NAMALWA (cell line): ENCODE measurements around the gene CLEC16A.

Experiments
- DNase-seq: peaks from one replicate; pipeline ENCODE4 v3.0.0-alpha.2; 2015; ENCODE audit warnings: low spot score

Gene CLEC16A

DNA sequence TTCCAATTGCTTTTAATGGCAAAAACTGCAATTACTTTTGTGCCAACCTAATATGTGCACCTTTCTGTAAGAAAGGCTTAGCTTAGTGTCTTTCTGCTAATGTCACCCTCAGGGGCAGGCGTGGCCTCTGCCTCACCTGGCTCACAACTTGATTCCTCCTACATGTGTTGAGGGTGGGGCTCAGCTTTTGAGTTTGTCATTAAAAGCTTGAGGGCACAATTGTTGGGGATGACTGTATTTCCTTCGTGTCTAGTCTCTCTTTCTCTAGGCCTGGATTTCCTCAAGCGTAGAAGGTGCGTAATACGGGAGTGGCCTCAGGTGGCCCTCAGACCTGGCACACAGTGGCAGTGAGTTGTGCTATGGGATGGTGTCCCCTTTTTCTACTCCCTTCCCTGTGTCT is 94.4 kb downstream of the CLEC16A start:
- DNase-seq = no peak

DNA sequence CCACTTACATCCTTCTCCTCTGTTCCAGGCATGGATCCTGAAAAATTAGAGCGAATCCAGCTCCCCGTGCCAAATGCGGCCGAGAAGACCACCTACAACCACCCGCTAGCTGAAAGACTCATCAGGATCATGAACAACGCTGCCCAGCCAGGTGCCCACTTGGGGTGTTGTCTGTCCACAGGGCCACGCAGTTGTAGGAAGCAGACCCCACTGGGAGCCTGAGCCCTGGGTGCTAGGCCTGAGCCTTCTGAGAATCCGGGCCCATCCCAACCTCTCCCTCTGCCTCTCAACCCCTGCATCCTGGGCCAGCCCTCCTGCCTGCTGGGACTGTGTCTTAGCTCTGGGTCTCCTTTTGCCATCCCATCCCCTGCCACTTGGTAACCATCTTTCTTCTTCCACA is 95.4 kb downstream of the CLEC16A start:
- no peak for DNase-seq

DNA sequence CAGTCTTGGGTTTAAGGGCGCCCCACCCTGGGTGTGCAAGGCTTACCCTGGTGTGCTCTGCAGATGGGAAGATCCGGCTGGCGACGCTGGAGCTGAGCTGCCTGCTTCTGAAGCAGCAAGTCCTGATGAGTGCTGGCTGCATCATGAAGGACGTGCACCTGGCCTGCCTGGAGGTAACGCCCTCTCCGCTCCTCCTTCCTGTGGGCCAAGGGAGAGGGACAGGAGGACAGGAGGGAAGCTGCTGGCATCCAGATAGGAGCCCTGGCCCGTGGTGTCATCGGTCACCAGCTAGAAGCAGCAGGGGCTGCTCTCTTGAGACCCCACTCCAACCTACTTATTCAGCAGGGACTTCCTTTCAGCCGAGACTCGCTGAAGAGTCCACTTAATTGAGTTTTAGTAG is 97.8 kb downstream of the CLEC16A start:
- DNase-seq = no peak

DNA sequence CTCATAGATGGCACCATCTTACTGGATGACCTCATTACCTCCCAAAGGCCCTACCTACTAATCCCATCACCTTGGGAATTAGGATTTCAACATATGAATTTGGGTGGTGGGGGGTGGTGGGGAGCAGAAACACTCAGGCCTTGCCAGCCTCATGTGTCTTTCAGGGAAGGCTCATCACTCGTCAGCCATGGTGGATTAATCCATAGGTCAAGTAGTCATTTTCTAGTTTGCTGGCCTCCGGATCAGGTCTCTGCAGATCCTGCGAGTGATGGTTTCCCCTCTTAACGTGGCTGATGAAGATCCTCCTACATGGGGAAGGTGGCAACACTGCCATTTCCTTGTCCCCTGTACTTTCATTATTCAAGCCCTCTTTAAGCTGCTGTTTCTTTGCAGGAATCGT is 101.1 kb downstream of the CLEC16A start:
- no peak for DNase-seq

DNA sequence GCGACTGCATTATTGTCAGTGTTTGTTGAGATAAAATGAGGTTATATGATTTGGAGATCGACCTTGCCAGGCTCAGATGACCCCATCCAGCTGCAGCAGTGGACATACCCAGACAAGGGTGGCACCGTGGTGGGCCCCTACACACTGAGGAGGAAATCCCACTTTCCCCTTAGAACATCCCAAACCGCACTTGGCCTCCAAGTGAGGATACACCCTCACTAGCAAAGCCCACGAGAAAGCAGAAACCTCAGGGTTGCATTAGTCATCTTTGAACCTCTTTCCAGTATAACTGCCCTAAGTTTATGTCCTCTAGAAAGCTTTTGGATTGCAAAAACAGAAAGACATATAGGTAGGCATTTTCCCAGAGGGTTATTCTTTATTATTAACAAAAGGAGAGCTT is 101.5 kb downstream of the CLEC16A start:
- no peak for DNase-seq

DNA sequence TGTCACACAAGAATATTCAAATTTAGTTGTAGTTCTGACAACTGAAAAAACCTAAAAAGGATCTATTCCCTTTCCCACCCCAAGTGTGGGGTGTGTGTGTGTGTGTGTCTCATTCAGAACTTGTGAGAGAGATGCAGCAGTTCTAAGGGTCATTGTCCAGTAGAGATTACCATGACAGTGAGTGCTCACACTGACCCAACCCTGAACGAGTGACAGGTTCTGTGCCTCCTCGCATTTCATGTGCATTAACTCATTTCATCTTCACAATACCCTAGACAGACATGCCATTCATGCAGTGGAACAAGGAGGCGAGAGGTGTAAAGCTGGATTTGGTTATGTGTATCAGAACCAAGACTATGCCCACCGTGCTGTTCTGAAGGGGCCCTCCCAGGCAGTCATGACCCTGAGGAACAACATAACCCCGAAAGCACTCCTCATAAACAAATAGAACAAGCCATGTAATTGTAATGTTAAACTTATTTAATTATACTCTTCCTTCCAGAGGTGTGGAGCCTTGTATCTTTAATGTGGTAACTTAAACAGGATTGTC is 102.1 kb downstream of the CLEC16A start:
- DNase-seq = no peak

DNA sequence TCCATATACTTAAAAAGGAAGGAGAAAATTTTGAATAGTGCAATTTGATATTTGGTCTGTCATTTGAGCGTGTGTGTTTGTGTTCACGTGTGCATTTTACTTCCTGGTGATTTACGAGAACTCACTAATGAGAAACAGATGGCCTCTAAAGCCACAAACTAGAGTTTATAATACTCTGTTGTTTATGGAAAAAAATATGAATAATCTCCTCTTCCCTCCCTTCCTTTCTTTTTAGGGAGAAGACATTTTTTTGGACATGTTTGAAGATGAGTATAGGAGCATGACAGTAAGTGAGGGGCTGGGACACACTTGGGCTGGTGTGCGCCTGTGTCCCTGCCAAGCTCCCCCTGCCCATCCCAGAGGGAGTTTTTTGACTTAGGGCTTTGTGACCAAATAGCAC is 102.7 kb downstream of the CLEC16A start:
- DNase-seq = no peak

DNA sequence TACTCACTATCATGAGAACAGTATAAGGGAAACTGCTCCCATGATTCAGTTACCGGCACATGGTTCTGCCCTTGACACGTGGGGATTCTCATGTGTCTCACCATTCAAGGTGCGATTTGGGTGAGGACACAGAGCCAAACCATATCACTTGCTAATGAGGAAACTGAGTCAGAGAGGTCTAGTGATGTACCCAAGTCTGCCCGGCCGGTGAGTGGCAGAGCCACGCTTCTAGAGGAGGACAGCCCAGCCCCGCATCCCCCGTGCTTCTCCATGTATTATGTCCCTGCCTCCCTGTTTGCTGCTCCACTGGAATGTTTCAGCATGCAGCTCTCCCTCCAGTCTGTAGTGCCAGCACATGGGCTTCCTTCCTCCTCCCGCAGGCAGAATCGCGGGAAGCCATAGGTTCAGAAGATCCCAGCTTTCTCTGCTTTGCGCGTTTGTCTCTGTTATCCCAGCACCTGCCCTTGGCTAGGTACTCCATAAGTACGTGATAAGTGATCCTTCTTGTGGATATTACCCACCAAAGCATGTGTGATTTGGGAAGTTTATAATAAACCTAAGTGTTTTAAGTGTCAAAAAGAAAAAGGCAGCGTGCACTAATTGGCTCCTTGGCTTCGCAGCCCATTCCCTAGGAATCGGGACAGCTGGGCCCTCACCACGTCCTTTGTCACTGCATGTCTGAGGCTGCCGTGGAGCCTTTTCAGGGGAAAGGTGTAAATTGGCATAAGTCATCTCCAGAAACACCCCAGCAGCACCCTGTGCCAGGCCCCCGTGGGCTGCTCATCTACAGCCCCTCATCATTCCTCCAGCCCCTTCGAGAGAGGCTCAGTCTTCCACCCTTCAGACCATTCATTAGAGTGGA is 103.8 kb downstream of the CLEC16A start:
- no peak for DNase-seq

DNA sequence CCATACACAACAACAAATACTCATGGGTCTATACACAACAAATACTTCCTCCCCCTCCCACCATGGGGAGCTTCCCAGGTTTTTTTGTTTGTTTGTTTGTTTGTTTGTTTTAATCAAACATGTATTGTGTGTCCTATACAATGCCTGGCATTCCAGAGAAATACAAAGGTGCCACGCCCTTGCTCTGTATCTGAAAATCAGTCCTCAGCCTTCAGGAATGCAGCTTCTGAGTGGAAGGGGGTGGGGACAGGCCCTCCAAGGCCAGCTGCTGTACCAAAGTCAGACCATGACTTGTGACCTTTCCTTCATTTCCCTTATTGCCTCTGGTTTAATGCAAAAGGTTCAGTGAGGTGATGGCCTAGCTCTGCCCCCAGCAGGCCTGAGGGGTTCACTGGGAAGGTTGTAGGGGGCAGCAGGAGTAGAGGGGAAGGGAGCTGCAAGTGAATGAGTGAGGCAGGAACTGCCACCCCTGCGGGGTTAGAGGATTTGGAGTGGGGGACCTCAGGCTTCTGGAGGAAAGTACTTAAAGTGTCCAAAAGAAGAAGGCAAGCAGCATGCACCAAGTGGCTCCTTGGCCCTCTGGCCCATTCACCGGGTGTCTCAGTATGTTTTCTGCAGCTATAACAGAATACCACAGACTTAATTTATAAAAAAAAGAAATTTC is 105.2 kb downstream of the CLEC16A start:
- no peak for DNase-seq

DNA sequence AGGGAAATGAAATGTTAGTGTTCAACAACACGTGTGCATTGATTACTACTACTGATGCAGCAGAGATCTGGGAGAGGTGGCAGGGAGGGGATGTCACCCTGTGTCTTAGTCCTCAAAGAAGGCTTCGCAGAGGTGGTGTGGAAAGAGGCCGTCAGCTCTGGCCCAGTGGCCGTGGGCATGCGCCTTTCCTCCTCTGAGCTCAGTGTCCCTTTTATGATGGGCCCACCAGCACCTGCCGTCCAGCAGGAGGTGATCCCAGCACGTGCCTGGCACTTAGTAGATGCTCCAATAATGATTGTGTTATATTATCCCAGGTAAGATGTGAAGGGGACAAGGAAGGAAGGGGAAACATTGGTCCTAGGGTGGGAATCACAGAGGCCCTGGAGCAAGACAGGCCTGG is 106.2 kb downstream of the CLEC16A start:
- DNase-seq = no peak

DNA sequence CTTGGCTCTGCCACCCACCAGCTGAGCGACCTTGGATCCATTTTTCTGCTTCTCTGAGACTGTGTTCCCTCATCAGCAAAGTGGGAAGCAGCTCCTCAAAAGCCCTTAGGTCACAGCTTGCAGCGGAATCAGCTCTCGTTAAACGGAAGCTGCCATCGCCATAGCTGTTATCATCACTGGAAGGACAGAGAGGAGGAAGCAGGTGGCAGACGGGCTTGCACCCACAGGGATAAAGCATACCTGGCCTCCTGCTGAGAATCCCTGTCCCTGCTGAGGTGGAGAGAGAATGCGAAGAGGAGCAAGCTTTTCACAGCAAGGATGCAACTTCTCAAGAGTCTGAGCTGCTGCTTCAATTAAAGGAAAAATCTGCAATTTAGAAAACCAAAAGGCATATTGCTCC is 106.6 kb downstream of the CLEC16A start:
- DNase-seq = no peak

DNA sequence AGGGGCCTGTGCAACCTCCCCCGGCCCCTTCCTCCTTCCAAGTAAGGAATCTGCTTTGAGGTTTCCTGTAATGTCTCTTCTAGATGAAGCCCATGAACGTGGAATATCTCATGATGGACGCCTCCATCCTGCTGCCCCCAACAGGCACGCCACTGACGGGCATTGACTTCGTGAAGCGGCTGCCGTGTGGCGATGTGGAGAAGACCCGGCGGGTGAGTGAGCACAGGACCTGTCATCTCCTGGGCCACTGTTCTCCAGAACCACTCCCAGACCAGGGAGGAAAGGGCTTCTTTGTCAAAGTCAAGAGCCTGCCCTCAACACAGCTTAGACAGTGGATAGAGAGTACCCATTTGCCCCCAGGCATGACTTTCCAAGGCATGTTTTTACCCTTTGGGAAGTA is 107.1 kb downstream of the CLEC16A start:
- DNase-seq = no peak

DNA sequence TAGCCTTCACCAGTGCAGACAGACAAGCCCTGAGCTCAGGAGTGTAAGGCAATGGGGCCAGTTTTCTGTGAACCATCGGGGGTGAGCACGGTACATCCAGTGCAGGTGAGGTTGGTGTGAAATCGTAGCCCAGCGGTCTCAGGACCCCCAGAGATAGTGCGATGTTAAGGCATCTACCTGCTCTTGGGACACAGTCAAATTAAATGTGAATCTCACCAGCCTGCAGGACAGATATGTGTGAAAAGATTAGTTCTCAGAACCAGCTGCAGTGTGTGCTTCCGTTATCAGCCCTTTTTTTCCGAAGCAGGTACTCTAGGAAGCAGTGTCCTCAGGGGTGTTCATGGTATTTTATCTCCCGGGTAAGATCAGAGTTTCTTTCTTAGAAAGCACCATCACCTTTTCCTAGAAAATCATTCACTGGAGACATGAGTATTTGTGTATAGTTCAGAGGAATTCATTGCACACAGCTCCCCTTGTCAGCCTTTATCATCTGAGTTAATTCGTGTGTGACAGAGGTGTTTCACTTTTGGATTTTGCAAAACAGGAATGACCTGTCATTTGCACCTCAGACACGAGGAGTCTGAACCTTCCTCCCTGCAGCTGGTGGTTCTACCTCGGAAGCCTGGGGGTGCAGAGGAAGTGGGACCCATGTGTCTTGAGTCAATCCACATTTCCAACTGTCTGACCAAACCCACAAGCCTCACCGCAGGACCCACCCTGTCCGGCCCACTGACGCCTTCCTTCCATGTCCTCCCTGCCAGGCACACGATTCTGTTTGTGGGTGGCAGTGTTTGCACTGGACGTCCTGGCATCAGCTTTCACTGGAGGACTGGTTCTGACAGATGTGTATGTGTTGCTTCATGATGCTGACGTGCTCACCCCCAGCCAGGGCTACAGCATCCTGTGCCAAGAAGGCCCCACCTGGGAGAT is 107.8 kb downstream of the CLEC16A start:
- DNase-seq = no peak

DNA sequence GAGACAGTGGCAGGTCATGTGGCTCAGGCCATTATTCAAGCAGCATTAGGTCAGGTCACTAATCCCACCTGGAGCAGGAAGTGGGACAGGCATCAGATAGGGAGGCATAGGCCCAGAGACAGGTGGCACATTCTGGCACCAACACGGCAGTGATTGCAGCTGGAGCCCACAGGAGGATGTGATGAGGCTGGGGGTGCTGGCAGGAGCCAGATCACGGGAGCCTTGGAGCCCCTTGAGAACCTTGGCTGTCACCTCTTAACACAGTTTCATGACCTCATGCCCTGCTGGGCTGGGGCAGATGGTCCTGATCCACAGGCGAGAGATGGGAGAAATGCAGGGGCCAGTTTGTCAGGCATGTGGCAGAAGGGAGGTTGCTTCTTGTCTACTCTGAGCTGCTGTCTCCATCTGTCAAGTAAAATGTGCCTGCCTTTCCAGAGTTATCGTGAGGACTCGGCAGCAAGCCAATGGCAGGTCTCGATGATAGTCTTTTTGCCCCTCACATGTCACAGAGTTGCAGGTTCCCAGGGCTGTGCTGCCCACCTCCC is 109.6 kb downstream of the CLEC16A start:
- no peak for DNase-seq

DNA sequence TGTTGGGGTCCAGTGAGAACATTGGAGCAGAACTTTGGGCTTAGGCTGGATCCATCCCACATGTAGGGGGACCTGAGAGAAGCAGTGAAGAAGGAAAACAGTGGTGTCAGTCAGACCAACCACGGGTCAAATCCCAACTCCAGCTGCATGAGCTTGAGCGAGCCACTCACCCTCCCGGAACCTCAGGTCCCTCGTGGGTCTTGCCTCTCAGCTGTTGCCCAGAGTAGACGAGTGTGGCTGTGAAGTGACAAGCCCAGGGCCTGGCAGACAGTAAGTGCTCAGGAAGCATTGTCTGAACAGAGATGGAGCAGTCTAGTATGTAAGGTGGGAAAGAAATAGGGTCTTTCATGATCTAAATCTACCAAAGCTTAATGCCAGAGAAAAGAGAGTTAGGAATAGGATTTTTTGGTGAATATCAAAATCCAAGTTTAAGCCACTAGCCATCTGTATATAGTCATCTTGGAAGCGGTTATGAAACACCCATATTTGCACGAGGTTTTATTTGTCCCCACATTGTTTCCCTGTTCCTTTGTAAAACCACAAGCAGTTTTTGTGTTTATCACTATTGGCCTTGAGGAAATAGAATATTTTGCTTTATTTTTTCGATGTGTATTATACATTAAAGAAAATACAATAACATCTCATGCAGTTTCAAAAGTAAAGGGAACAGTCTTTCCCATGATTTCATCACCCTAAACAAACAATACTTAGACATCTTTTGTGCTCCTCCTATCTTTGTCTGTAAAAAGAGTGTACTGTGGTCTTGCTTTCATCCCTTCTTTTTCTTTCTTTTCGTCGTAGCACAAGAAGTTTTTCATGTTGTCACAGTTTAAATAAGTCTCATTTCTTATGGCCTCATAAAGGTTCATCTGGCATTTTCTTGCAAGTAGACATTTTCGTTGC is 112.0 kb downstream of the CLEC16A start:
- DNase-seq = no peak

DNA sequence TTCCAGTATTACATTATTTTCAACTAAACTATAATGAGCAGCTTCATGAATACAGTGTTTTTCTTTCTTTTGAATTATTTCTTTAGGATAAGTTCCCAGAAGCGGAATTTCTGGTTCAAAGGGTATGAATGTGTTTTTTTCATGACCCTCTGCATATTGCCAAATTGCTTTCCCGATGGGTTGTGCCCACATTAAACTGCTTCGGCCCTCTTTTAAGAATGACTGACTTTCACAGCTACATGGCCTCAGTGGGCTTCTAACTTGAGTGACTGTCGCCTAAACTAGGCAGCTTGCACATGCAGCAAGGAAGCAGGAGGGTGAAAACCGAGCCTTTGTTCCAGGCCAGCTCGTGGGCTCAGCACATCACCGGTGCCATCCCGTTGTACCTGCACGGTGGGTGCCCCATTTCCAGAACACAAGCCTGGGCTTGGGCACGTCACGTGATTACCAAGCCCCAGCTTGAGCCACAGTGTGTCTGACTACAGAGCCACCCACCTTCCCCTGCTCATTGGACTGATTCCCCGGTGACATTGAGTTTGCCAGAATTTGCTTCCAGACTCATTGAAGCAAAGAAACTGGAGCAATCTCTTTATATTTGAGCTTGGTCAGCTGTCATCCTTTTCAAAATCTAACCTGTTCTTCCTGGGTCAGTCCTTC is 112.8 kb downstream of the CLEC16A start:
- DNase-seq = no peak

DNA sequence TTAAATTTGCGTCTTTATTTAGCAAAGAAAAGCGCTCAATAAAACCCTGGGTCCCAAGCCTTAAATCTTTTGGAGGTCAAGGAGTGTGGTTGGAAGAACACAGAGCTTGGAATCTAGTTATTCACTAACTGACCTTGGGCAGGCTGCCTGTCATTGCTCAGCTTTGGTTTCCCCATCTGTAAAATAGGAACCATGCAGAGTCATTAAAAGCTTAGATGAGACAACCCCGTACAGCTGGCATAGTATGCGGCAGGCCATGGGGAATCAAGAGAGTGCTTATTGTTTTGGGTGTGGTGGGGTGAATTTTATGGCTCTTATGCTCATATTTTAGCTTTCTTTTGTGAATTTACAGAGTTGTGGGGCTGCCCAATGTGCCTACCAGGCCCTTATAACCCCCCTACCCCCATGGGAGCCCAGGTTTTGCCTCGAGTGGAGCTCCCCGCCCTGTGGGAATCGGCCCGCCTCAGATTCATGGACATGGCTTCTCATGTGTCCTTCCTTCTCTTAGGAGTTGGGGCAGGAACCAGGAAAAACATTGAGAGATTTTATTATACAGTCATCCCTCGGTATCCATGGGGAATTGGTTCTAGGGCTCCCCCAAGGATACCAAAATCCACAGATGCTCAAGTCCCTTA is 113.5 kb downstream of the CLEC16A start:
- no peak for DNase-seq

DNA sequence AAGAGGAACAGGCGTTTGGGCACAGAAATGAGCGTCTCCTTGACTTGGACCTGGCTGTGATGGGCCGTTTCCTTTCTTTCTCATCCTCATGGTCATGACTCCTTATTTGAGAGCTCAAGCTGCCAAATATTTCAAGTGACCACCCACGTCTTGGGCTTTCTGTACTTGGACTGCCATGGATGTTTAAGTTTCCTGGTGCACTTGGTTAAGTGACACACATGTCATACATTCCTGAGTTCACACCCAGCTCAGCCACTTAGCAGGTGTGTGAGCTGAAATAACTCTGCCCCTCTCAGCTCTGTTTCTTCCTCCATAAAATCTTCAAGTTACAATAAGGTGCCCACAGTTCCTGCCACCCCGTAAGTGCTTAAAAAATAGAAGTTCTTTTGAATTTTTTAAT is 114.5 kb downstream of the CLEC16A start:
- no peak for DNase-seq

DNA sequence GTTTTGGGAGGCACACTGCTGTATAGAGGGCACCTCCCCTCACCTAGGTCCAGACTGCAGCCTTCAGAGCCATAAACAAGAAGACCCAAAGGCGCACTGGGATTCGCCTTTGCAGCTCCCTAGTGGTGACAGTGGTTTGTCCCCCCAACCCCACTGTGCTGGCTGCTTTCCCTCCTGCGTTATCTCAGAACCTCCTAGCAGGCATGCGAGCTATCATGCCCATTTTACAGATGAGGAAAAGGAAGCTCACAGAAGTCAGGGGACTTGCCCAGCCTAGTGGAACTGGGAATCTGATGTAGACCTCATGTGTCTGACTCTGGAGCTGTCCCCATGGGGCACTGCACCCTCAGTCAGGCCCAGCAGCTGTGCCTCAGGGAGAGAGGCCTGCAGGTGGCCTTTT is 115.2 kb downstream of the CLEC16A start:
- DNase-seq = no peak

DNA sequence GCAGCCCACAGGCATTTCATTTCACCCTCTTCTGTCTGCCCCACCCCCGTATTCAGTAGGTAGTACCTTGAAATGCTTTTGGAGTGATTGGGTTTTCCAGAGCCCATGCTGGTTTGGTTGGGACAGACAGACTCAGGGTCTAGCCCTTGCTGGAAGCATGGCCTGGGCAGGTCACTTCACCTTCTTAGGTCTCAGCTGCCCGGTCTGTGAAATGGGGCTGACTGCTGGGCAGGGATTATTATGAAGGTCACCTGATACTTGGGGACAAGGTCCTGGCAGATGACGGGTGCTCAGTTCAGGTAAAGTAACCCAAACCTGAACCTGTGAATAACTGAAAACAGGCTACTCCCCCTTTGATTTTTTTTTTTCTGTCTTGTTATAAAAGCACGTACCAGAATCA is 116.0 kb downstream of the CLEC16A start:
- DNase-seq = no peak
